ENCODE data around the gene SDHB. TPM values are rescaled to one million over a fixed set of nuclear protein-coding genes. Genes with fewer than 3 reads are reported as not detected.
A peak's percentile ranks its signal among the peaks of the same experiment; 100 is the strongest.

Gene SDHB
- total and polyA plus RNA-seq, 2 of the 8 experiments (the other 6 are each of a cell fraction or from before 2014, with no cell fraction given): 84.0 to 98.7 TPM

DNA sequence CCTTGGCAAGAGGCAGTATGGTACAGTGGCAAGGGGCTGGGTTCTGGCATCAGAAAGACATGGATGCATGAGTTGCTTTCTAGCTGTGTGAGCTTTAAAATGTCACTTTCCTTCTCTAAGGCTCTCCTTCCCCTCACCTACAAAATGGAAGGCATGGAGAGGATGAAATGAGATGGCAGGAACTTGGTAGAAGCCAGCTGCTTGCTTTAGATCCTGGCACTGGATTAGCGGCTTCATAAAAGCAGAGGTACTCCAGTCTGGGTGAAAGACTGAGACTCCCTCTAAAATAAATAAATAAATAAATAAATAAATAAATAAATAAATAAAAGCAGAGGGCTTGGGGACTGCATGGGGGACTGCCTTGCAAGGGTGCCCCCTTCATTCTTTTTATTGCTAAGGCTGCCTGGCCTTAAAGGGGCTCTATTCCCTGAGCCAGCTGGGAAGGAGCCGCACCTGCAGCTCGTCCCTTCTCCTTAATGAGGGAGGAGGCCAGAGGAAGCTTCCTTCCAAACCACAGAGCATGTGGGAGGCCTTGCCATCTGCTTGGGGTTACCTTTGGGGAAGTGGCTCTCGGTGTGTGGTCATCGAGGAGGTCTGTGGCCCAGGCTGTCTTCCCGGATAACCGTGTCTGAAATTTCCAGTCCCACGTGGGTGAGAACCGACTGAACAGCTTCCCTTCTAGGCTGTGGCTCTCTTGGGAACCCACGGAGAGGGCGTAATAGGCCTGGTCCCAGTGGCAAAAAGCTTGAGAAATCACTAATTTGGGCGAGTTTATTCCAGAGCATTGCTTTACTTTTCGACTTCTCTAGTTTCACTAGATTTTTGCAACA, 40.1 kb downstream of the SDHB start:
- Histone ChIP-seq H3K9ac (replicated peaks in 1 of 4; ENCODE audit: extremely low read depth in 1 of 4, low read depth in 3 of 4, low read length in 3 of 4) (no peak overlapping the region), H3K18ac (ENCODE audit: extremely low read depth, low read length) (peak overlapping the region; percentile 56; the same call in 1 of the 2 replicates), H3K9me3 (ENCODE audit: insufficient read depth in 2 of 2, low read depth in 1 of 2, low read length in 1 of 2) (no peaks in the 10 kb centered on the region), H3K27ac (ENCODE audit: low read depth, low read length) (no peak overlapping the region), H3K36me3 (ENCODE audit: control insufficient read depth in 2 of 4, insufficient read depth in 4 of 4, low read length in 3 of 4) (peaks cover 0 to 4% (median 1%) of the 10 kb centered on the region in 4 experiments; a peak in 4 of 8 replicates), H3K27me3 (replicated peaks in 1 of 4; ENCODE audit: control insufficient read depth in 3 of 4, extremely low read depth in 1 of 4, insufficient read depth in 3 of 4, low read length in 3 of 4) (no peaks in the 10 kb centered on the region), H3K79me1 (ENCODE audit: low read depth, low read length) (no peaks in the 10 kb centered on the region; the same call in 1 of the 2 replicates), H4K20me1 (replicated peaks in 1 of 2; ENCODE audit: control insufficient read depth in 1 of 2, insufficient read depth in 2 of 2, low read length in 2 of 2) (peaks cover 0 to 5% of the 10 kb centered on the region in 2 experiments), H3K79me2 (ENCODE audit: control insufficient read depth in 1 of 2, insufficient read depth in 2 of 2, low read length in 2 of 2) (peaks cover 0 to 4% of the 10 kb centered on the region in 2 experiments; a peak in 1 of 4 replicates), H2BK5ac (ENCODE audit: low read depth, low read length) (peak overlapping the region; percentile 73; the same call in 1 of the 2 replicates), H4K91ac (replicated peaks; ENCODE audit: insufficient read length, low read length) (peak overlapping the region; percentile 88), H3K4ac (replicated peaks; ENCODE audit: insufficient read length, low read depth, low read length) (peak overlapping the region; percentile 61), H3K23ac (ENCODE audit: insufficient read length) (no peak overlapping the region), H3K56ac (replicated peaks; ENCODE audit: insufficient read length, low read depth, low read length) (no peak overlapping the region), H2BK120ac (replicated peaks; ENCODE audit: low read depth, low read length) (peak overlapping the region; percentile 59), H4K5ac (ENCODE audit: insufficient read length, low read depth, low read length) (peak overlapping the region; percentile 21), H2AFZ (ENCODE audit: low read length) (no peak overlapping the region), H2BK12ac (ENCODE audit: low read depth, low read length) (peak overlapping the region; percentile 97; the same call in 1 of the 2 replicates), H2AK5ac (ENCODE audit: low read depth, low read length) (0 out of 2 replicates have a peak overlapping the region, but pooled peaks have one; percentile 67), H3K4me3 (ENCODE audit: extremely low read depth in 1 of 4, insufficient read depth in 2 of 4, low read depth in 3 of 4, low read length in 4 of 4) (peak overlapping the region in 1 of 4 experiments; percentile 23; a peak in 1 of 8 replicates), H3K4me1 (replicated peaks in 1 of 4; ENCODE audit: control insufficient read depth in 3 of 4, insufficient read depth in 4 of 4, low read length in 3 of 4) (peaks cover 24 to 43% (median 30%) of the 10 kb centered on the region in 4 experiments), H4K8ac (ENCODE audit: extremely low read depth, insufficient read depth, low read length) (peak overlapping the region; percentile 89), H2BK15ac (ENCODE audit: low read length) (peak overlapping the region; percentile 97), H3K4me2 (ENCODE audit: insufficient read depth in 1 of 2, low read depth in 2 of 2, low read length in 2 of 2) (peak overlapping the region; percentile 55 to 69), H2BK20ac (ENCODE audit: low read length) (peak overlapping the region; percentile 98), H3K14ac (ENCODE audit: insufficient read length) (no peak overlapping the region), H3K23me2 (ENCODE audit: low read depth, low read length) (peaks cover 5% of the 10 kb centered on the region; the same call in 1 of the 2 replicates)
- ChIA-PET CTCF (ENCODE audit: partially characterized antibody) (interaction anchor here (0.6 to 3.9 kb wide), 10 partner anchors 9 to 287 kb away, joined by 3 to 31 read pairs (median 3); partner anchors contain the start of gene MFAP2), POLR2A (ENCODE audit: partially characterized antibody) (interaction anchor here (0.6 to 1.7 kb wide), 10 partner anchors 8 to 117 kb away, joined by 3 to 7 read pairs (median 3); no protein-coding TSS in a partner anchor)
- FAIRE-seq: no peak
- no peak for DNase-seq (ENCODE audit: low read depth in 1 of 2, low spot score in 2 of 2)
- 77% methylated on average over 13 of the region's 13 CpGs; no CpG with 5 or more reads in 1 of the 2 experiments for WGBS, 2 experiments (ENCODE audit: extremely low coverage in 1 of 2, insufficient coverage in 1 of 2, insufficient read length in 1 of 2, insufficient replicate concordance in 2 of 2, low coverage in 1 of 2, low lambda C conversion rate in 2 of 2, missing lambda C conversion rate in 1 of 2)
- TF ChIP-seq KDM5A (IDR thresholded peaks at IDR 0.05; ENCODE audit: low read length) (no peak), SIX5 (IDR thresholded peaks at IDR 0.05; ENCODE audit: low read depth, low read length) (no peak), RFX5 (IDR thresholded peaks at IDR 0.05; ENCODE audit: borderline replicate concordance, low read depth, low read length) (no peak), FOSL1 (IDR thresholded peaks at IDR 0.05; ENCODE audit: insufficient read depth, low read depth, low read length) (no peak), CTBP2 (IDR thresholded peaks at IDR 0.05; ENCODE audit: borderline replicate concordance, insufficient read depth, insufficient read length, low read length) (no peak), CBX5 (IDR thresholded peaks at IDR 0.05; ENCODE audit: low read depth, low read length) (no peak), JUND (IDR thresholded peaks at IDR 0.05; ENCODE audit: low read length) (no peak), ATF3 (IDR thresholded peaks at IDR 0.05; ENCODE audit: insufficient read depth, low read depth, low read length) (no peak), SAP30 (IDR thresholded peaks at IDR 0.05; ENCODE audit: insufficient read depth, insufficient replicate concordance, low read length) (no peak), SP1 (IDR thresholded peaks at IDR 0.05; ENCODE audit: low read depth, low read length) (no peak)
